Rectal smooth muscle tissue (tissue), 1 donor: ENCODE results near the gene MSI1.

Experiments
- H3K27ac ChIP-seq: one replicate; pipeline ENCODE4 v1.7.0; 2013; ENCODE audit warnings: low read depth, low read length, inconsistent platforms
- H3K27me3 ChIP-seq: one replicate; pipeline ENCODE4 v1.7.0; 2013; ENCODE audit warnings: low read length; ENCODE audit not compliant: control insufficient read depth, insufficient read depth
- H3K36me3 ChIP-seq: one replicate; pipeline ENCODE4 v1.7.0; 2013; ENCODE audit warnings: low read length; ENCODE audit not compliant: control insufficient read depth, insufficient read depth
- H3K4me1 ChIP-seq: one replicate; pipeline ENCODE4 v1.7.0; 2013; ENCODE audit warnings: low read length; ENCODE audit not compliant: control insufficient read depth, insufficient read depth
- H3K4me3 ChIP-seq: one replicate; pipeline ENCODE4 v1.7.0; 2013; ENCODE audit warnings: low read length
- H3K9ac ChIP-seq: one replicate; pipeline ENCODE4 v1.7.0; 2013; ENCODE audit warnings: low read length

Gene MSI1

GRCh38 chr12:120370343-120371243, 1.6 kb upstream of the MSI1 start:
- Histone ChIP-seq H3K4me3 (no peak overlapping the region), H3K36me3 (no peaks in the 10 kb centered on the region), H3K4me1 (no peaks in the 10 kb centered on the region), H3K9ac (no peak overlapping the region), H3K27ac (no peak overlapping the region), H3K27me3 (peaks cover 16% of the 10 kb centered on the region)

- Histone ChIP-seq H3K27me3 (peaks cover 16% of the 10 kb centered on the region), H3K9ac (no peak overlapping the region), H3K27ac (no peak overlapping the region), H3K4me1 (no peaks in the 10 kb centered on the region), H3K36me3 (no peaks in the 10 kb centered on the region), H3K4me3 (peak overlapping the region; percentile 54)
These were observed 809 bp upstream of the MSI1 start for GRCh38 chr12:120369603-120370342.

- Histone ChIP-seq H3K27ac (no peak overlapping the region), H3K4me1 (no peaks in the 10 kb centered on the region), H3K27me3 (peaks cover 16% of the 10 kb centered on the region), H3K36me3 (no peaks in the 10 kb centered on the region), H3K4me3 (peak overlapping the region; percentile 37), H3K9ac (no peak overlapping the region)
These were observed 808 bp downstream of the MSI1 start for GRCh38 chr12:120367924-120368788.

GRCh38 chr12:120367233-120367923, 1.6 kb downstream of the MSI1 start:
- H3K4me3 ChIP-seq, result peak overlapping the region; percentile 18
- no peaks in the 10 kb centered on the region for H3K36me3 ChIP-seq
- H3K27me3 ChIP-seq, result peaks cover 16% of the 10 kb centered on the region
- H3K9ac ChIP-seq, result no peak overlapping the region
- no peak overlapping the region for H3K27ac ChIP-seq
- H3K4me1 ChIP-seq, result no peaks in the 10 kb centered on the region

GRCh38 chr12:120366845-120367232, 2.1 kb downstream of the MSI1 start:
- no peaks in the 10 kb centered on the region for H3K36me3 ChIP-seq
- no peak overlapping the region for H3K9ac ChIP-seq
- H3K27ac ChIP-seq, result no peak overlapping the region
- peak overlapping the region; percentile 13 for H3K4me3 ChIP-seq
- peaks cover 16% of the 10 kb centered on the region for H3K27me3 ChIP-seq
- H3K4me1 ChIP-seq, result peaks cover 4% of the 10 kb centered on the region

GRCh38 chr12:120366341-120366705, 2.6 kb downstream of the MSI1 start:
- H3K36me3 ChIP-seq, result no peaks in the 10 kb centered on the region
- no peak overlapping the region for H3K9ac ChIP-seq
- peaks cover 16% of the 10 kb centered on the region for H3K27me3 ChIP-seq
- H3K4me1 ChIP-seq, result peaks cover 4% of the 10 kb centered on the region
- peak overlapping the region; percentile 53 for H3K27ac ChIP-seq
- peak overlapping the region; percentile 13 for H3K4me3 ChIP-seq

GRCh38 chr12:120365675-120366340, 3.2 kb downstream of the MSI1 start:
- Histone ChIP-seq H3K4me3 (no peak overlapping the region), H3K36me3 (no peaks in the 10 kb centered on the region), H3K9ac (no peak overlapping the region), H3K27ac (peak overlapping the region; percentile 53), H3K27me3 (peaks cover 13% of the 10 kb centered on the region), H3K4me1 (peaks cover 4% of the 10 kb centered on the region)

GRCh38 chr12:120364487-120364886, 4.5 kb downstream of the MSI1 start:
- Histone ChIP-seq H3K36me3 (no peaks in the 10 kb centered on the region), H3K4me1 (peaks cover 4% of the 10 kb centered on the region), H3K9ac (no peak overlapping the region), H3K27ac (no peak overlapping the region), H3K4me3 (no peak overlapping the region), H3K27me3 (peaks cover 6% of the 10 kb centered on the region)

- Histone ChIP-seq H3K9ac (no peak overlapping the region), H3K27ac (no peak overlapping the region), H3K27me3 (peaks cover 4% of the 10 kb centered on the region), H3K4me1 (peaks cover 4% of the 10 kb centered on the region), H3K4me3 (no peak overlapping the region), H3K36me3 (no peaks in the 10 kb centered on the region)
These were observed 5.6 kb downstream of the MSI1 start for GRCh38 chr12:120363274-120363855.

- H3K4me1 ChIP-seq, result peaks cover 4% of the 10 kb centered on the region
- H3K27ac ChIP-seq, result no peak overlapping the region
- peaks cover 3% of the 10 kb centered on the region for H3K27me3 ChIP-seq
- no peaks in the 10 kb centered on the region for H3K36me3 ChIP-seq
- H3K4me3 ChIP-seq, result no peak overlapping the region
- no peak overlapping the region for H3K9ac ChIP-seq
These were observed 6.3 kb downstream of the MSI1 start for GRCh38 chr12:120362516-120363273.
